ENCODE results near the gene C14orf180. TPM values are rescaled to one million over a fixed set of nuclear protein-coding genes. Genes with fewer than 3 reads are reported as not detected.

C14orf180 gene
- total RNA-seq, 2 experiments from 2014 or later: not detected

- BruUV-seq (replicated peaks): no TSS peak
- TF ChIP-seq EZH2phosphoT487 (IDR thresholded peaks at IDR 0.05; ENCODE audit: borderline replicate concordance, low read depth, low read length) (no peak), CTCF (conservative IDR thresholded peaks at IDR 0.05; ENCODE audit: low read length) (no peak)
- Histone ChIP-seq H3K9me3 (ENCODE audit: low read length) (no peaks in the 10 kb centered on the region), H3K4me1 (ENCODE audit: insufficient read depth, low read length, poor library complexity, severe bottlenecking) (no peaks in the 10 kb centered on the region), H2AFZ (ENCODE audit: low read length) (no peak overlapping the region), H3K4me3 (ENCODE audit: low read depth, low read length, poor library complexity, severe bottlenecking) (no peak overlapping the region), H4K20me1 (ENCODE audit: insufficient read depth, low read length) (no peaks in the 10 kb centered on the region), H3K27ac (ENCODE audit: low read depth, low read length, poor library complexity, severe bottlenecking) (no peak overlapping the region), H3K9me2 (ENCODE audit: insufficient read depth, low read length) (no peaks in the 10 kb centered on the region), H3K79me2 (ENCODE audit: insufficient read depth, low read depth, low read length) (no peaks in the 10 kb centered on the region), H3K4me2 (ENCODE audit: low read length) (no peak overlapping the region), H3K36me3 (ENCODE audit: insufficient read depth, low read length) (no peaks in the 10 kb centered on the region)
- no peak for DNase-seq (ENCODE audit: low spot score)
- ChIA-PET POLR2A (no interaction called here), CTCF (ENCODE audit: unreplicated experiment) (no interaction called here)
- intact Hi-C loops (cut with micrococcal nuclease; ENCODE audit: unreplicated experiment): no loop called here
Observed at GRCh38 chr14:104588066-104588857, 8.7 kb downstream of the C14orf180 start.

GRCh38 chr14:104589338-104590195 is 10.0 kb downstream of the C14orf180 start:
- BruUV-seq (replicated peaks): no TSS peak
- no peak overlapping the region for H3K4me2 ChIP-seq (ENCODE audit: low read length)
- no peak overlapping the region for H3K27ac ChIP-seq (ENCODE audit: low read depth, low read length, poor library complexity, severe bottlenecking)
- no peak for DNase-seq (ENCODE audit: low spot score)
- intact Hi-C loops (cut with micrococcal nuclease; ENCODE audit: unreplicated experiment): no loop called here
- H3K9me2 ChIP-seq (ENCODE audit: insufficient read depth, low read length): no peaks in the 10 kb centered on the region
- H3K4me3 ChIP-seq (ENCODE audit: low read depth, low read length, poor library complexity, severe bottlenecking): no peak overlapping the region
- no peaks in the 10 kb centered on the region for H4K20me1 ChIP-seq (ENCODE audit: insufficient read depth, low read length)
- CTCF ChIA-PET (ENCODE audit: unreplicated experiment): no interaction called here
- H2AFZ ChIP-seq (ENCODE audit: low read length): no peak overlapping the region
- POLR2A ChIA-PET: no interaction called here
- TF ChIP-seq CTCF (conservative IDR thresholded peaks at IDR 0.05; ENCODE audit: low read length) (no peak), EZH2phosphoT487 (IDR thresholded peaks at IDR 0.05; ENCODE audit: borderline replicate concordance, low read depth, low read length) (no peak)
- H3K4me1 ChIP-seq (ENCODE audit: insufficient read depth, low read length, poor library complexity, severe bottlenecking): no peaks in the 10 kb centered on the region
- no peaks in the 10 kb centered on the region for H3K9me3 ChIP-seq (ENCODE audit: low read length)
- no peaks in the 10 kb centered on the region for H3K79me2 ChIP-seq (ENCODE audit: insufficient read depth, low read depth, low read length)
- H3K36me3 ChIP-seq (ENCODE audit: insufficient read depth, low read length): no peaks in the 10 kb centered on the region
